ENCODE results near the gene LYPD3.
"Not testable (repeated sequence)": the region's sequence is repeated elsewhere in the genome, so short reads cannot be mapped to it uniquely, and the experiment has no call there.

The LYPD3 gene

DNA sequence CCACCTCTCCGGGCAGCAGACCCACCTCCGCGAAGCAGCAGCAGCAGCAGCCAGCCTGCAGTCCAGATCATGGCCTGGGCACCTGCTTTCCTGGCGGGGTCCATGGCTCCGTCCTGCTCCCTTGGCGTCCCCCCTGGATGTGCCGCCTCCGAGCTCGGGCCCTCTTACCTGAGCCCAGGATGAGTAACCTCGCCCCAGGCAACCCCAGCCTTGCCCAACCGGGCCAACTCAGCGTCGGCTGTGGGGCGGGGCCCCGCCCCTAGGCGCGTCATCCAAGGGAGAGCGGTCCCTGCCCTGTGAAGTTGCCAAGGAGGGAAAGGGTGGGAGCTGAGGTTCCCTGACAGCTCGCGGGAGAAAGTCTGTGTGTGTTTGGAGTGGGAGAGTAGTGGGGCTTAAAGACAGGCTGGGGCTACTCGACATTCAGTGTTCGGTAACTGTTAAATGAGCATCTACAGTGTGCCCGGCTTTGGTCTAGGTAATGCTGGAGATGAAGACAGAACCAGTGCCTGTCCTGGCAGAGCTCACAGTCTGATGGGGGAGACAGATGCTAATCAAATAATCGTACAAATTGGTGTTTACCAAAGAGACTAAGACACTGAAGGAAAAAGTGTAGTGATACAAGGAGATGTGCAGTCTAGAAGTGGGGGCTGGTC lies at the start of gene LYPD3:
Gene LYPD3 (minus strand): TSS at position 141 of the 653 bp plus-strand sequence. CDS start 37 bp downstream, at position 104.
- peak; percentile 92 for DNase-seq (ENCODE audit: low read depth, low spot score)

DNA sequence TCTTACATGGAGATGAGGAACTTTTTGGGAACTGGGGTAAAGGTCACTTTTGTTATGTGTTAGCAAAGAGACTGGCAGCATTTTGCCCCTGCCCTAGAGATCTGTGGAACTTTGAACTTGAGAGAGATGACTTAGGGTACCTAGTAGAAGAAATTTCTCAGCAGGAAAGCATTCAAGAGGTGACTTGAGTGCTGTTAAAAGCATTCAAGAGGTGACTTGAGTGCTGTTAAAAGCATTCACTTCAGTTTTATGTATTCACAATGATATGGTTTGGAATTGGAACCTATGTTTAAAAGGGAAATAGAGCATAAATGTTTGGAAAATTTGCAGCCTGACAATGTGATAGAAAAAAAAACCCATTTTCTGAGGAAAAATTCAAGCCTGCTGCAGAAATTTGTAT lies 47.0 kb upstream of the LYPD3 start:
- DNase-seq (ENCODE audit: low read depth, low spot score): not testable (repeated sequence)

DNA sequence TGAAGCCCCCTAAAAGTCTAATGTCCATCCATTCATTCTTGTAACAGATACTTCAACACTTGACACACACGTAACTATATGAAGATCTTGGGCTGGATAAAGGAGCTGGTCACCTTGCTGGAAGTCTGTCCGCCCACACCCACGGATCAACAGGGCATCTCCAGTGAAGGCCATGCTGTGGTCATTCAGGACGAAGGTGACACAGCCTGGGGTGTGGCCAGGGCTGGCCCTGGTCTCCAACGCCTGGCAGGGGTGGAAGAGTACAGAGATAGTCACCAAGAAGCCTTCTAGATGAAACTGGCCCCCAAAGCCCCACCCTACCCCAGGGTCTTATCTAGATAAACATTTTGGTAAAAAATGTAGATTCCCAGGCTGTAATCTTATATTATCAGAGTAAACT lies 45.9 kb upstream of the LYPD3 start:
- no peak for DNase-seq (ENCODE audit: low read depth, low spot score)

DNA sequence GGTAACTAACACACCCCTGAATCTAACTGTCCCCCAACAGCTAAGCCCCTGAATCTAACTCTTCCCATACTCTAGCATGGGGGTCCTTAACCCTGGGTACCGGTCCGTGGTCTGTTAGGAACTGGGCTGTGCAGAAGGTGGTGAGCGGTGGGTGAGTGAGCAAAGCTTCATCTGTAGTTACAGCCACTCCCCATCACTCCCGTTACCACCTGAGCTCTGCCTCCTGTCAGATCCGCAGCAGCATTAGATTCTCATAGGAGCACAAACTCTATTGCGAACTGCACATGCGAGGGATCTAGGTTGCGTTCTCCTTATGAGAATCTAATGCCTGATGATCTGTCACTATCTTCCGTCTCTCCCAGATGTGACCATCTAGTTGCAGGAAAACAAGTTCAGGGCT lies 45.3 kb upstream of the LYPD3 start:
- DNase-seq (ENCODE audit: low read depth, low spot score): no peak

GRCh38 chr19:43507880-43508279 lies 42.5 kb upstream of the LYPD3 start:
- DNase-seq (ENCODE audit: low read depth, low spot score): no peak

GRCh38 chr19:43506629-43507028 lies 41.2 kb upstream of the LYPD3 start:
- no peak for DNase-seq (ENCODE audit: low read depth, low spot score)

GRCh38 chr19:43505941-43506340 lies 40.5 kb upstream of the LYPD3 start:
- DNase-seq (ENCODE audit: low read depth, low spot score): no peak

GRCh38 chr19:43505186-43505456 lies 39.7 kb upstream of the LYPD3 start:
- no peak for DNase-seq (ENCODE audit: low read depth, low spot score)

DNA sequence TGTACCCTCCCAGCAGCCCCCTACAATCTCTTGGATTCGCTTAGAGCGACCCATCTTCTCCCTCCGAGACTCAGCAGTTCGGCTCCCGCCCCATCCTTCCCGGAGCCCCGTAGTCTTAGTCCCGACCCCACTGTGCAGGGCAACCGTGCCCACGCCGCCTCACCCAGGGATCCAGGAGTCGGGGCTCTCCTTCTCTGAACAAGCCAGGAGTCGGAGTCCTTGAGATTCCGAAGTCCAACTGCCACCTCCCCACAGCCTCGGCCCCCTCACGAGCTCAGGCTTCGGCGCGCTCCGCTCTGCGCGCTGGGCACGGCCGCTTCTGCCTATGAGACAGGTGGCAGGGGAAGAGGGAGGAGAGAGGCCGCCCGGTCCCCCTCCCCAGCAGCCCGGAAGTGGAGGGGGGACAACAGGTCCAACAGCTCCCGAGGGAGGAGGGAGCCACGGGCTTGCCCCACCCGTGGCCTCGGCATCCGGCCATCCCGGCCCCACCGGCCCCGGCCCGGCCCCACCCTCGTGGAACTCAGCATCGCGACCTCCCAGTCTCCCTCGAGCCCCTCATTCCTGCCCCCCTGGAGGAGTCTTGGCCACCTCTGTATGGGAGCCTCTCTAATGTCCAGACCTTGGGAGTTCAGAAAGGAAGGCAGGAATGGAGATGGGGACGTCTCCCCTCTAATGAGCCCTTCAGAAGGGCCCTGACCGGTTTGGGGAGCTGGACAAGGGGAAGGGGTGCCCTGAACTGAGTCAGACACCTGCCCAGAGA lies 39.2 kb upstream of the LYPD3 start, which contains the start of gene PHLDB3:
Gene PHLDB3 (minus strand): TSS at position 321 of the 760 bp plus-strand sequence. CDS start 628 bp downstream, outside the sequence.
- DNase-seq (ENCODE audit: low read depth, low spot score): no peak

DNA sequence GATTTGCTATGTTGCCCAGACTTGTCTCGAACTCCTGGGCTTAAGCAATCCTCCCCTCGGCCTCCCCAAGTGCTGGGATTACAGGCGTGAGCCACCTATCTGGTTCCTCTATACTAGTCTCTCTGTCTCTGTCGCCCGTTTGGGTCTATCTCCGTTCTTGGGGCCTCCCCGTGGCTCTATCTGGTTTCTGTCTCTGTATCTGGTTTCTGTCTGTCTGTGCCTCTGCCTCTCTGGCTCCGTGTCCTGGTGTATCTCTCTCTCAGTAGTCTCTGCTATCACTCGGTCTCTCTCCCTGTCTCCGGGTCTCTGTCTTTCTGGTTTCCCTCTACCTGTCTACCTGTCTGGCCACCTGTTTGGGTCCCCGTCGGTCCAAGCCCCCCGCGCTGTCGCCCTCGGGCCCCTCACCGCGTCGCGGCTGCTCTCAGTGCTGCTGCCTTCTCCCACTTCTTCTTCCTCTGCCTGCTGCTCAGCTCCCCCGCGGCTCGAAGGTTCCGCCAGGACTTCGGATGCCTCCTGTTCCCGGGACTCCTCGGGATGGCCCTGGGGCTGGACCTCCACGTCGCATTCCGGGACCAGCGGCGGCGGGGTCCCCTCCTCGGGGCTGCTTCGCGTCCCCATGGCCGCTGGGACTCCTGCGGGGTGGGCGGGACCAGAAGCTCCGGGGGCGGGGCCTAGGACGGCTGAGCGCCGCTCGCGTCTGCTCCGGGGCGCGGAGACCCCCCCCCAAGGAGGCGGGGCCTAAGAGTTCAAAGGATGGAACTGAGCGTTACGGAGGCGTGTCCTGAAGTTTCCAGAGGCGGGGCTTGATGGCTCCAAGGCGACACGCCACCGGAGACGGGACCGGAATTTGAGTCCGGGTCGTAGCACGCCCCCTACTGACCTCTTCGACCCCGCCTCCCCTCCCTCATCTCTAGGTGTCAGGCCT lies 38.4 kb upstream of the LYPD3 start:
- DNase-seq (ENCODE audit: low read depth, low spot score): peak; percentile 97

- no peak for DNase-seq (ENCODE audit: low read depth, low spot score)
Measured at GRCh38 chr19:43502419-43502976, 37.1 kb upstream of the LYPD3 start.

DNA sequence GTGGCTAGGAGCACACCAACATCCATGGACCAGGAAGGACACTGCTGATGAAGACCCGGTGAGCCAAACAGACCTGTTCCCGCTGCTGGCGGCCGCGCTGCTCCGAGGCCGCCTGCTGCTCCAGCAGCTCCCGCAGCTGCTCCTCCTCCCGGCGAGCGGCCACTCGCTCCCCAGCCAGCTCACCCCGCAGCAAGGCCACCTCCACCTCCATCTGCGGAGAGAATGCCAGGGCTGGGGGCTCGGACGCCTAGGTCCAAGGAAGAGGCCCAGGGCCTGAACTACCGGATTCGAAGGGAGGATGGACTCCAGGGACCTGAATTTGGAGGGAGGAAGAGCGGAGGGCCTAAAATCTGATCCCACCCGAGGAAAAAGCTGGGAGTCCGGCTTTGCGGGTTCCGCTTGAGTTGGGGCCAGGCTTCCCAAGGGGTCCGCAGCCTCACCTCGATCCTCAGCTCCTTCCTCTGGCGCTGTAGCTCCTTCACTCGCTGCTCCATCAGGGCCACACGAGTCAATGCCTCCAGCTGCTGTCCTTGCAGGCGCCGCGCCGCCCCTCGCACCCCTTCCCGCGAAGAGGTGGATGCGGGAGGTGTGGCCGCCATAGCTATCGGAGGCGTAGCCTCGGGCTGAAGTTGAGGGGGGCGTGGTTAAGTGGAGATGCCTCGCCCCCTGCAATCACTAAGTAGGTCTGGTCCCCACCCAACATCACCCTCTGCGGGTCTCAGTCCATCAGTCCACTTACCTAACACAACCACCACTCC lies 36.4 kb upstream of the LYPD3 start:
- peak; percentile 84 for DNase-seq (ENCODE audit: low read depth, low spot score)

GRCh38 chr19:43499042-43499441 lies 33.6 kb upstream of the LYPD3 start:
- no peak for DNase-seq (ENCODE audit: low read depth, low spot score)

DNA sequence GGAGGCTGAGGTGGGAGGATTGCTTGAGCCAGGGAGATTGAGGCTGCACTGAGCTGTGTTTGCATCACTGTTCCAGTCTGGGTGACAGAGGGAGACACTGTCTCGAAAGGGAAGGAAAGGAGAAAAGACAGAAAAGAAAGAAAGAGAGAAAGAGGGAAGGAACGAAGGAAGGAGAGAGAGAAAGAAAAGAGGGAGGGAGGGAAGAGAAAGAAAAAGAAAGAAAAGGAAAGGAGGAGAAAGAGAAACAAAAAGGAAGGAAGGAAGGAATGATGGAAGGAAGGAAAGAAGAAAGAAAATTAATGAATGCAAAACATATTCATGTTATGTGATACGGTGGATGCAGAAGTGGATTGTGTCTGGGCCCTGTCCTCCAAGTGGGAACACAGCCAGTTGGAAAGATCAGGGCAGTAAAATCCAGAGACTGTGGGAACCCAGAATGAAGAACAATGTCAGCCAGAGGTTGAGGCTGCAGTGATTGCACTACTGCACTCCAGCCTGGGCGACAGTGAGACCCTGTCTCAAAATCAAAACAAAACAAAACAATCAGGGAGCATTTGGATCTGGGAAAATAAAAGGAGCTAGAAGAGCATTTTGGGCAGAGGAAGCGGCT lies 32.9 kb upstream of the LYPD3 start:
- no peak for DNase-seq (ENCODE audit: low read depth, low spot score)

- DNase-seq (ENCODE audit: low read depth, low spot score): no peak
Measured at GRCh38 chr19:43496960-43497359, 31.6 kb upstream of the LYPD3 start.

GRCh38 chr19:43495082-43495481 lies 29.7 kb upstream of the LYPD3 start:
- peak; percentile 74 for DNase-seq (ENCODE audit: low read depth, low spot score)

- DNase-seq (ENCODE audit: low read depth, low spot score): no peak
Measured at GRCh38 chr19:43490759-43491158, 25.4 kb upstream of the LYPD3 start.

DNA sequence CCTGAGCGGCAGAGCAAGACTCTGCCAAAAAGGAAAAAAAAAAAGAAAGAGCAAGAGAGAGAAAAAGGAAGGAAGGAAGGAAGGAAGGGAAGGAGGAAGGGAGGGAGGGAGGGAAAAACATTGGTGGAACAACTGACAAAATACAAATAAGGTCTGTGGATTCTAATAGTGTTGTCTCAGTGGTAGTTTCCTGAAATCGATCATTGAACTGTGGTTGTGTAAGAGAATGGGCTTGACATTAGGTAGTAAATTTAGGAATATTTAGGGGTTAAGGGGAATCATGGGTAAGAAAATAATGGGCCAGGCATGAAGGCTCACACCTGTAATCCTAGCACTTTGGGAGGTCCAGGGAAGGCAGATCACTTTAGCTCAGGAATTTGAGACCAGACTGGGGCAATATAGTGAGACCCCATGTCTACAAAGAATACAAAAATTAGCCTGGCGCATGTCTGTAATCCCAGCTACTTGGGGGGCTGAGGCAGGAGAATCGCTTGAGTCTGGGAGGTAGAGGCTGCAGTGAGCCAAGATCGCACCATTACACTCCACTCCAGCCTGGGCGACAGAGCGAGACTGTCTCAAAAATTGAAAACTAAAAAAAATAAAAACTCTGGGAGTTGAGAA lies 24.7 kb upstream of the LYPD3 start:
- DNase-seq (ENCODE audit: low read depth, low spot score): no peak

DNA sequence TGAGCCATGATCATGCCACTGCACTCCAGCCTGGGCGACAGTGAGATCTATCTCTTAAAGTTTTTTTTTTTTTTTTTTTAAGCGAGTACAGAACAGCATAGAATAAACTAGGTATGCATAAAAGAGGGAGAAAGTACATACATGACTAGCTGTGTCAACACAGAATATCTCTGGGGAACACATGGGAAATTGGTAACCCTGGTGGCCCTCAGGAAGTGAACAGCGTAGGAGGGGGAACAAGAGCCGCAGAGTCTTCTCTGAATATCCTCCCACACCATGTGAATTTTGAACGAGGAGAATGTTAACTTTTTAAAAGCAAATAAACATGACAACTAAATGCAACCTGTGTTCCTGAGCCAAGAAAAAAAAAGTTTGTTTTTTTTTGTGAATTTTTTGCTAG lies 23.9 kb upstream of the LYPD3 start:
- DNase-seq (ENCODE audit: low read depth, low spot score): no peak

DNA sequence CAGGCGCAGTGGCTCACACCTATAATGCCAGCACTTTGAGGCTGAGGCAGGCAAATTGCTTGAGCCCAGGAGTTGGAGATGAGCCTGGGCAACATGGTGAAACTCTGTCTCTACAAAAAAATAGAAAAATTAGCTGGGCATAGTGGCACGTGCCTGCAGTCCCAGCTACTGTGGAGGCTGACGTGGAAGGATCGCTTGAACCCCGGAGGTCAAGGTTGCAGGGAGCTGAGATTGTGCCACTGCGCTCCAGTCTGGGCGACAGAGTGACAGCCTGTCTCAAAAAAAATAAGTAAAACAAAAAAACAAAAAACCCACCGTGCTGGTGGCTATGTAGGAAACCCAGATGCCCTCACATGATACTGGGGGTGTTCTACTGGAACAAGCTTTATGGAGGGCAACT lies 22.8 kb upstream of the LYPD3 start:
- DNase-seq (ENCODE audit: low read depth, low spot score): no peak
